ENCODE data around the gene AMD1.
"Not testable (repeated sequence)": the region's sequence is repeated elsewhere in the genome, so short reads cannot be mapped to it uniquely, and the experiment has no call there.

The AMD1 gene

DNA sequence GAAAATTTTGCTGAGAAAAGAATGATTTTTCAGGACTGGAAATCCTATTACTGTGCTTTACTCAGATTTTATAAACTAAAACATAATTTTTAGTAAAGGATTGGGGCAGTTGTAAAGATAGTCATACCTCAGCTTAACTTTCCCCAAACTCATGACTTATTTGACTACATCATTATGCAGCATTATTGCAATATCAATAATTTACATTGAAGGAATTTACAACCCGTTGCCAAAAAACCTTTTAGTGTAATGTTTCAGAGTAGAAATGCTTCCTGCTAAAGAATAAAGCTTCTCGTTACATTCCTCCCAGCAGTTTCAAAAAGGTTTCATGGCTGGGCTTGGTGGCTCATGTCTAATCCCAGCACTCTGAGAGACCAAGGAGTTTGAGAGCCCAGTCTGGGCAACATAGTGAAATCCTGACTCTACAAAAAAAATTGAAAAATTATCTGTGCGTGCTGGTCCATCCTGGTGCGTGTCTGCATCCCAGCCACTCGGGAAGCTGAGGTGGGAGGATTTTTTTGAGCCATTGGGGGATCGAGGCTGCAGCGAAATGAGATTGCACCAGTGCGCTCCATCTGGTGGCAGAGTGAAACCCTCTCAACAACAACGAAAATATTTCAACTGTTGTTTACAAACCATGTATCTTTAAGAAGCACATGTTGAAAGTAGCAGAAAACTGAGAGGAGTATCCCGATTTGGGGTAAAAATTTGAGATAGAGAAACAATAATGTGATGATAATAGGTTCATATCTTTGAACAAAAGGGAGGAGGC is 4.4 kb downstream of the AMD1 start:
- no peak for DNase-seq

DNA sequence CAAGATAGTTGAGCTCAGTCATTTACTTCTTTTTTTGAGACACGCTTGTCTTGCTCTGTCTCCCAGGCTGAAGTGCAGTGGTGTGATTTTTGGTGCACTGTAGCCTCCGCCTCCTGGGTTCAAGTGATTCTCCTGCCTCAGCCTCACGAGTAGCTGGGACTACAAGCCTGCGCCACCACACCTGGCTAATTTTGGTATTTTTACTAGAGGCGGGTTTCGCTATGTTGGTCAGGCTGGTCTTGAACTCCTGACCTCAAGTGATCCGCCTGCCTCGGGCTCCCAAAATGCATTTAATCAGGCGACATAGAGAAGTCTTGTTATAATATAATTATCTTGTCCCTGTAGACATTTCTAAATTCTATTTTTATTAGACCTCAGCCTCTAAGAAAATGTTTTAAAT is 6.1 kb downstream of the AMD1 start:
- no peak for DNase-seq

DNA sequence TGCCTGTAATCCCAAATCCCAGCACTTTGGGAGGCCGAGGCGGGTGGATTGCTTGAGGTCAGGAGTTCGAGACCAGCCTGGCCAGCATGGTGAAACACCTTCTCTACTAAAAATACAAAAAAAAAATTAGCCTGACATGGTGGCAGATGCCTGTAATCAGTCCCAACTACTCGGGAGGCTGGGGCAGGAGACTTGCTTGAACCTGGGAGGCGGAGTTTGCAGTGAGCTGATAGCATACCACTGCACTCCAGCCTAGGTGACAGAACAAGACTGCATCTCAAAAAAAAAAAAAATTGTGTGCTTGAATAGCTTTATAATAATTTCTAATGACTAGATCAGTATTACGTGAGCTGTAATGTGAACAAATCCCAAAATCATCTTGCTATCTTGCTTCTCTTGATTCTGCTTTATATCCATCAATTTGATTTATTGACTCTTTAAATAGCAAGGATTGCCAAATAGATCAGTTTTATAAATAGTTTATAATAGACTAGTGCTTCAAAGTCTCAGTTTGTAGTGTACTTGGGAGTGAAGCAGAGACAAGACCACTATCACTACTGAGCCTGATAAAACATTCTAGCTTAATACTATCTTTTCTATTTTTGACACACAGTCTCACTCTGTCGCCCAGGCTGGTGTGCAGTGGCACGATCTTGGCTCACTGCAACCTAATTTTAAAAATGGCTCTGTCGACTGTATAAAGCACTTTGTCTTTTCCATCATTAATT is 7.1 kb downstream of the AMD1 start:
- DNase-seq, result no peak

DNA sequence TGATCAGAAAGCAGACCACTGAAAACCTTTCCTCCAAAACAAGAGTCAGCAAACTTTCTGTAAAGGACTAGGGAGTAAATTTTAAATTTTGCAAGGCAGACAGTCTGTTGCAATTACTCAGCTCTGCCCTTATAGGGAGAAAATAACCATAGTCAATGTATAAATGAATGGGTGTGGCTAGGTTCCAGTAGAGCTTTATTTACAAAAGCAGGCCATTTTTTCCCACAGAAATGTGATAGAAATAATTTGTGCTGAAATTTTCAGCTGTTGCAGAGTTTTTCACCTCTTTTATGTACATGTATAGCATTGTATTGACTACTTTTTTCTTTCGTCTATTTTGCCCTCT is 7.7 kb downstream of the AMD1 start:
- no peak for DNase-seq

DNA sequence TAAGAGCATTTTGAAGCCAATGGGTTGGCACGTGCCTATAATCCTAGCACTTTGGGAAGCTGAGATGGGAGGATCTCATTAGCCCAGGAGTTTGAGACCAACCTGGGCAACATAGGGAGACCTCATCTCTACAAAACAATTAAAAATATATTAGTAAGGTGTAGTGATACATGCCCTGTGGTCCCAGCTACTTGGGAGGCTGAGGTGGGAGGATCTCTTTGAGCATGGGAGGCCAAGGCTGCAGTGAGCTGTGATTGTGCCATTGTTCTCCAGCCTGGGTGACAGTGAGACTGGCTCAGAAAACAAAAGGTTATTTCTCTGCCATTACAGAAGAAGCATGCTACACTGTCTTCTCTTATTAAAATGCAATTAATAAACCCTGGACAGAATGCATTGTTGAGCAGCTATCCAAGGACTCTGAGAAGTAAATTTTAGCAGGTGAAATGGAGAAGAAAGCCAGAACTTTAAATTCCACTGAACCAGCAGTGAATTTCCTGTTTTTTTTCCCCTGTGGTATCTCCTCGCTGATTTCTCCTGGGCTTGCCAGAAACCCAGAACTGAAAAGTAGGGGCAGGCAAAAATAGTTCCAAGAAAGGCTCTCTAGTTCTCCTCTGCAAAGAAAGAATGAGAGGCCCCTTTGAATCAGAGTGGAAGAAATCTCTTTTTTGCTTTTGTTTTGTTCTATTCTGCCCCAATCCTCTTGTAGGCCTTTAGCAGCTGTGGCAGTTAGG is 8.4 kb downstream of the AMD1 start:
- no peak for DNase-seq

DNA sequence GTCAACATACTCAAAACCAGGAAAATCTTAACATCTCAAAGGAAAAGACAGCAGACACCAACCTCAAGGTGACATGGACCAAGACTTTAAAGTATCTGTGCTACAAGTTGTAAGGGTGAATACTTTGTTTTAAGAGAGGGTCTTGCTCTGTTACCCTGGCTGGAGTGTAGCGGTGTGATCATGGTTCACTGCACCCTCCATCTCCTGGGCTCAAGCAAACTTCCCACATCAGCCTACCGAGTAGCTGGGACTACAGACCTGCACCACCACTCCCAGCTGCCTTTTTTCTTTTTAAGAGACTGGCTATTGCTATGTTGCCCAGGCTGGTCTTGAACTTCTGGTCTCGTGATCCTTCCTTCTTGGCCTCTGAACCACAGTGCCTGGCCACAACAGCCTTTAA is 9.7 kb downstream of the AMD1 start:
- no peak for DNase-seq

DNA sequence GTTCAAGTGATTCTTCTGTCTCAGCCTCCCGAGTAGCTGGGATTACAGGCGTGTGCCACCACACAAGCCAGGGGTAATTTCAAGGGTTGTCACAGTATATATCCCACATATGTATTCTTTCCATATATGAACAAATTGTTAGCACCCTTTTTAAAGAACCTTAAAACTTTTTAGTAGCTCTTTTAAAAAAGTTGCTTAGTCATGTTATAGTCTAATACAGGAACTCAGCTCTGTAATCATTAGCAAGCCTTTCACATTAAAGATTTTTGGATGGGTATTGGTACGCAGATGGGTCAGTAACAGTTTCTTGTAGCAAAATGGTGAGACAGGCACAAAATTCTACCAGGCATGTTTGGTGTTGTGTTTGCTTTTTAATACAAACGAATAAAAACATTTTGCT is 10.9 kb downstream of the AMD1 start:
- DNase-seq, result no peak

DNA sequence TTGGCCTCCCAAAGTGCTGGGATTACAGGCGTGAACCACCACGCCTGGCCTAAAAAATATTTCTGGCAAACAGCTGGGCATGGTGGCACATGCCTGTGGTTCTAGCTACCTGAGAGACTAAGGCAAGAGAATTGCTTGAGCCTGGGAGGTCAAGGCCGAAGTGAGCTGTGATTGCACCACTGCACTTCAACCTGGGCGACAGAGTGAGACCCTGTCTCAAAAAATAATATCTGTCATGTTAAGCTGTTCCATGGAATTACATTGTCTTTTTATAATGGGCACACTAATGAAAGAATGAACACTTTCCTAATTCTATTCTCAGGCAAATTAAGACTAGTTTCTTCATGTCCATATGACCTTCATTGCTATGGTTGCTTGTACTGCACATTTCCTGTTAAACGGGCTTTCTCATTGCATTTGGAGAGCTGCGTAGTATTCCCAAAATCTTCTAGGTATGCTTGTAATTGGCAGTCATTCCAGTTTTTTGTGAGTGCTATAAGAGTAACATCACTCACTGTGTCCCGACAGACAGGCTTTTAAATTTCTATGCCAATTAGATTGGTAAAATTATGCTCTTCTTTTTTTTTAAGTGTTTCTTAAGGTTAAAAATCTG is 12.1 kb downstream of the AMD1 start:
- DNase-seq, result no peak

DNA sequence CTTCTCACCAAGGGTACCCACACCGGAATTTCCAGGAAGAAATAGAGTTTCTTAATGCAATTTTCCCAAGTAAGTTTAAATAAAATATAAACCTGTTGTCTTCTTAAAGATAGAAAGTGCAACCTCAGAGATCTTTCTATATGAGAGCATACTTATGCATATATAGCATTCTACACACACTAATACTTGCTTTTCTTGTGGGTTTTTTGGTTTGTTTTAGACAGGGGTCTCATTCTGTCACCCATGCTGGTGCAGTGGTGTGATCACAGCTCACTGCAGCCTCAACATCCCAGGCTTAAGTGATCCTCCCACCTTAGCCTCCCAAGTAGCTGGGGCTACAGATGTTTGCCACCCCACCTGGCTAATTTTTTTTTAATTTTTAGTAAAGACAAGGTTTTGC is 15.7 kb downstream of the AMD1 start:
- no peak for DNase-seq

DNA sequence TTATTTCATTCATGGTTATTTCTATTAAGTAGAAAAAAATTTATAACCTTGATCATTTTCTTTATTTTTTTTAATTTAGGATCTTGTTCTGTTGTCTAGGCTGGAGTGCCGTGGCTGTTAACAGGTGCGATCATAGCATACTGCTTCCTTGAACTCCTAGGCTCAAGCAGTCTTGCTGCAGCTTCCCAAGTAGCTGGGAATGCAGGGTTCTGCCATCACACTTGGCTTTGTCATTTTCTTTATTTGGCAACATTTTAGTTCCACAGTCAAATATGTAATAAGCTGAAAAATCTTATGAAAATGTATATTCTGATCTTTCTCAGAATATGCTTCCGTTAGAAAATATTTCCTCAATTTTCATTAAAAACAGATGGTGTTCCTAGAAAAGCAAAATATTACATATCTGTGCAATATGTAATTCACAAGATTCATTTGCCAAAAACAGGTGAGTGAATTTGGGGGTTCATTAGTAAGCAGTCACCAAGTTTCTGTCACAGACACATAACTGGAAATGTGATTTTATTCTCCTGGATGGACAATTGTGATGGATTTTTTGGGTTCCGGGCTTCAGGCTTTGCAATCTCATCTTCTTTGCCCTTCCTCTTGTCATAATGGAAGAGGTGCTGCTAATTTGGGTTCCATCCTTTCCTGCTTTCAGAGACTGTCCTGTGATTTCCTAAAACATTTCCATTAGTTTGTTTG is 21.5 kb downstream of the AMD1 start:
- DNase-seq, result no peak

DNA sequence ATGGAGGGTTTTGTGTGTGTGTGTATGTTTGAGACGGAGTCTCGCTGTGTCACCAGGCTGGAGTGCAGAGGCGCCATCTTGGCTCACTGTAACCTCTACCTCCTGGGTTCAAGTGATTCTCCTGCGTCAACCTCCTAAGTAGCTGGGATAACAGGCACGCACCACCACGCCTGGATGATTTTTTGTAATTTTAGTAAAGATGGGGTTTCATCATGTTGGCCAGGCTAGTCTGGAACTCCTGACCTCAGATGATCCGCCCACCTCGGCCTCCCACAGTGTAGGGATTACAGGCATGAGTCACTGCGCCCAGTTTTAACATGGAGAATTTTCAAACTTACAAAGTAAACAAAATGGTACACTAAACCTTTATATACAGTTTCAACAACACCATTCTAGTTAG is 22.8 kb downstream of the AMD1 start:
- DNase-seq, result no peak

DNA sequence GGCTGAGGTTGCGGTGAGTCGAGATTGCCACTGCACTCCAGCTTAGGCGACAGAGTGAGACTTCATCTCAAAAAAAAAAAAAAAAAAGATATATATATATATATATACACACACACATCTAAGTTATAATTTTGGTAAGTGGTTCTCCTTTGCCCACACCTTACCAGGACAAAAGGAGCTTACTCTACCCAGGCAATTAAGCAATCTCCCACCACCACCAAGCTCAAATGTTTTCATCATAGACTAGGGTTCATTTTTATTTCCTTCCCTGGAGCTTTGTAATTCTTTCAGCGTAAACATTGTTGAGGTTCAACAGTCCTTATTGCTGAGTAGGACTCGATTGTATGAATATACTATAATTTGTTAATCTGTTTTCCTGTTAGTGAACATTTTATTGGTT is 23.5 kb downstream of the AMD1 start:
- DNase-seq, result no peak

DNA sequence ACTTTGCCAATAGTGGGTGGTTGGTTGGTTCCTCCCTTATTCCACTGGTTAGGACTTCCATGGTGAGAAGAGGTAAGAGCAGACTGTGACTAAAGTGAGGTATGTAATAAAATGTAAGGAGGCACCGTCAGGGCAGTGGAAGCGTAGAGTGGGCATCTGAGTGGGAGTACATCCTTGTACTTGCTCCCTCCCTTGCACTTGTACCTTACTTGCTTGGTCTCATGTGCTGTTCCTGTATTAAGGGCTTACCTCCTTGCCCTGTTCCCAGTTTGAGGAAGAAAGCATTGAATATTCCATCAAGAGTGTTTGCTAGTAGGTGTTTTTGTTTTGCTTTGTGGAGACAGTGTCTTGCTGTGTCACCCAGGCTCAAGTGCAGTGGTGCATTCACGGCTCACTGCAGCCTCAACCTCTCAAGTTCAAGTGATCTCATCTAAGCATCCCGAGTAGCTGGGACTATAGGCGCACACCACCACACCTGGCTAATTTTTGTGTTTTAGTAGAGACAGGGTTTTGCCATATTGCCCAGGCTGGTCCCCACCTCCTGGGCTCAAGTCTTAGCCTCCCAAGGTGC is 25.5 kb downstream of the AMD1 start:
- DNase-seq, result no peak

DNA sequence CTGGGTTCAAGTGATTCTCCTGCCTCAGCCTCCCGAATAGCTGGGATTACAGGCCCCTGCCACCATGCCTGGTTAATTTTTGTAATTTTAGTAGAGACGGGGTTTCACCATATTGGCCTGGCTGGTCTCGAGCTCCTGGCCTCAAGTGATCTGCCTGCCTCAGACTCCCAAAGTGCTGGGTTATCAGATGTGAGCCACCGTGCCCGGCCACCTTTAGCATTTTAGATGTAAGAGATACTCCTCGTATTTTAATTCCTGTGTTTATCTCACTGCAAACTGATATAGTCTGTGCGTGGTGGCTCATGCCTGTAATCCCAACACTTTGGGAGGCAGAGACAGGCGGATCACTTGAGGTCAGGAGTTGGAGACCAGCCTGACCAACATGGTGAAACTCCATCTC is 27.0 kb downstream of the AMD1 start:
- not testable (repeated sequence) for DNase-seq

DNA sequence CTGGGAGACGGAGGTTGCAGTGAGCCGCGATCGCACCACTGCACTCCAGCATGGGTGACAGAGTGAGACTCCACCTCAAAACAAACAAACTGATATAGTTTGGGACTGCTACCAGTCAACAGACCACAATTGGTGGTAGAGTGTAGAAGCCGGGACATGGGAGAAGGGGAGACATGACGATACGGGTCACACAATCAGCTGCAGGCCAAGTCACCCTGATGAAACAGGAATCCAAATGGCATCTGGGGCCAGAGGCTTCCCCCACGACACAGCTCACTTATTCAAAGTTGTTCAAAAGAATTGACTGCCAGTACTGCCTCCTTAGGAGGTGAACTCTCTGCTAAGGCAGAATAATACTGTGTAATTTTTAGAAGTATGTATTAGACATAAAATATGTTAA is 27.5 kb downstream of the AMD1 start:
- no peak for DNase-seq

DNA sequence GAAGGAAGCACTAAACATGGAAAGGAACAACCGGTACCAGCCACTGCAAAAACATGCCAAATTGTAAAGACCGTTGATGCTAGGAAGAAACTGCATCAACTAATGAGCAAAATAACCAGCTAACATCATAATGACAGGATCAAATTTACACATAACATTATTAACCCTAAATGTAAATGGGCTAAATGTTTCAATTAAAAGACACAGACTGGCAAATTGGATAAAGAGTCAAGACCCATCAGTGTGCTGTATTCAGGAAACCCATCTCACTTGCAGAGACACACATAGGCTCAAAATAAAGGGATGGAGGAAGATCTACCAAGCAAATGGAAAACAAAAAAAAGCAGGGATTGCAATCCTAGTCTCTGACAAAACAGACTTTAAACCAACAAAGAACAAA is 31.7 kb downstream of the AMD1 start:
- not testable (repeated sequence) for DNase-seq

DNA sequence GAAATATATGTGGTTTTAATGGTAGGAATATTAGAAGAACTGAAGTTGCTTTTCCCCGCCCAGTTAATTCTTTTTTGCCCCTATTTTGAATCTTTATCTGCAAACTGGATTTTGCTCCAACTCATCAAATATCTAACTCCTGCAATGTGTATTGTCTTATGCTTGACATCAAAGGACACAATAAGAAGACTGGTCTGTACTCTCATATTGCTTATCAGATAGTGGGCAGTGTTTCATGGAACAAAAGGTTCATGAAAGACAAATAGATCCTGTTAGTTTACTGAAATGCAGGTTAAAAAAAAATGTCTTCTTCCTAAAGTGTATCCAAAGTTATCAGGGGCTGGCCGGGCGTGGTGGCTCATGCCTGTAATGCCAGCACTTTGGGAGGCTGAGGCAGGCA is 56.2 kb downstream of the AMD1 start:
- no peak for DNase-seq

DNA sequence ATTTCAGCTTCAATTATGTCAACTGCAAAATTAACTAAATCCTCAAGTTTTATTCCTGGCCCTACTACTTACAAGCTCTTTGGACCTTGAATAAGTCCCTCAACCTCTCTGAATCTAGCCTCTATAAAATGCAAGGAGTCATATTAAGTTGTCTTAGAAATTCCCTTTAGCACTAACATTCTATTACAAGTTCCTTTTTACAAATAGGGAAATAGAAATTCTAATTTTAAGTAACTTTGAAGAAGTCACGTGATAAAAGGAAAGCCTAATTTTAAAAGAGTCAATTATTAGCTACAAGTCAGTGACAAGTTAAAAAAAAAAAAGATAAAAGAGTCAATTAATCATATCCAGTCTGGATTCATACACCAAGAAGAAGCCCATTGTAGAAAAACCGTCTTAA is 59.3 kb downstream of the AMD1 start:
- DNase-seq, result no peak

DNA sequence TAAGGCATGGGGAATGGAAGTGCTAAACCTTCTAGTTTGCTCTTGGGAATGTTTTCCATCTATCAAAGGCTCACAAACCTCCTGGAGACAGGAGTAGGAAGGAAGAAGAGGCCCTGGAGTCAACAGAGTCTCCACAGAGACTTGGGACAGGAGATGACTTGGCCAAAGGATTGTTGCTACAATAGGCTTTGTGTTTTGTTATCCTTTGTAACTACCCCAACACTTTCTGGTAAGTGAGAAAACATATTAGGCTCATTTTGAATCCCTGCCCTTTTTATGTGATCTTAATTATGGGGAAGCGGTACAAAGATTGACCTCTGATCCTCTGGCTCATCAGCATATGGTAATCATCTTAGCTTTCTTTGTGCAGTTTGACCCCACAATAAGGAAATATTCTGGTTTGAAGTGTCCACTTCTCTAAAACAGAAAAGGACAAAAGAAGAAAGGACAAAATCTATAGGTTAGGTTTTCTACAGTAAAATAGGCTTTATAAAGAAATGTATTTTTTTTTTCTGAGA is 59.9 kb downstream of the AMD1 start:
- no peak for DNase-seq

DNA sequence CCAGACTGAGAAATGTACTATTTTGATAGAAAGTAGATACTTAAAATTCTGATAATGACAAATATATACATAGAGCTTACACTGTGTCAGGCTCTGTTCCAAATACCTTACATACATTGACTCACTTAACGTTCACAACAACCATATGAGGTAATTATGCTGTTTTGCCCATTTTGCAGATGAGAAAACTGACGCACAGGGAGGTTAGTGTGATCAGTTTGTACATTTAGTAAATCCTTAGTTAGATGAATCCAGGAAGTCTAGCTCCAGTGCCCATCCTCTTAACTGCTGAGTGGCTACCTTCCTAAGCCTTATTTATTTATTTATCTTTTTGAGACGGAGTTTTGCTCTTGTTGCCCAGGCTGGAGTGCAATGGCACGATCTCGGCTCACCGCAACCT is 60.6 kb downstream of the AMD1 start:
- DNase-seq, result no peak

DNA sequence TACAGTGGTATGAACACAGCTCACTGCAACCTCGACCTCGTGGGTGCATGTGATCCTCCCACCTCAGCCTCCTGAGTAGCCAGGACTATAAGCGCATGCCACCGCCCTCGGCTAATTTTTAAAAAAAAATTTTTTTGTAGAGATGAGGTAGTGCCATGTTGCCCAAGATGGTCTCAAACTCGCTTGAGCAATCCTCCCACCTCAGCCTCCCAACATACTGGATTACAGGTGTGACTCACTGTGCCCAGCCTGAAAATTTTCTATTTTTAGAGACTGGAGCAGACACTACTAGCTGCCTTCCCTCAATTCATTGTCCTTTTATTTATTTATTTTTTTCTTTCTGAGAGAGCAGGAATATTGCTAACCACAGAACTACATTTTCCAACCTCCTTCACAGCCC is 63.6 kb downstream of the AMD1 start:
- DNase-seq, result no peak

DNA sequence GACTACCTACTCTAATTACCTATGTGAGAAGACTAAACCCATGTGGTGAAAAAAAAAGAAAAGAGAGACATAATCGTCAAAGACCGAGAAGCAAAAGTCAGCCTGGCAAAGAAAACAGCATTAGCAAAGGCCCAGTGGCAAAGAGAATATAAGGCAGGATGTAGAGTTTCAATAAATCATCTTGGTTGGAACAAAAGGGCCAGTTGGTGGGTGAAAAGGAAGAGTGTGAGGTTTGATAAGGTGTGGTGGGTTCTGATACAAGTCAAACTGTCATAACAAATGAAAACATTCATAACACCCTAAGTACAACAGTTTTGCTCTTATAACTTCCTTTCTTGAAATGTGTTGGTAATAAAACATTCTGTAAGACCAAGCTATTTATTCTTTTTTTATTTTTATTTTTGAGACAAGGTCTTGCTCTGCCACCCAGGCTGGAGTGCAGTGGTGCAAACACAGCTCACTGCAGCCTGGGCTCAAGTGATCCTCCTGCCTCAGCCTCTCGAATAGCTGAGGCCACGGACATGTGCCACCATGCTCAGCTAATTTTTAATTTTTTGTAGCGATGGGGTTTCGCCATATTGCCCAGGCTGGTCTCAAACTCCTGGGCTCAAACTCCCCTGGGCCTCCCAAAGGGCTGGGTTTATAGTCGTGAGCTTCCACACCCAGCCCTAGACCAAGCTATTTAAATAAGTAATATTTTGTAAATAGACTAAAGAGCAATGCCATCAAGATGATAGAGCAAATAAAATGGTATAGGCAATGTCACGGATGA is 65.0 kb downstream of the AMD1 start:
- DNase-seq, result no peak

Measured in activated CD4-positive, CD25-positive, alpha-beta regulatory T cell (primary cell).